ENCODE results near the gene NME1. TPM values are rescaled to one million over a fixed set of nuclear protein-coding genes. Genes with fewer than 3 reads are reported as not detected.
"Not testable (repeated sequence)": the region's sequence is repeated elsewhere in the genome, so short reads cannot be mapped to it uniquely, and the experiment has no call there.

NME1 gene
- 506 TPM for polyA plus RNA-seq (2012; ENCODE audit: insufficient read depth, insufficient read length, low read depth)

- H3K27me3 ChIP-seq = no peaks in the 10 kb centered on the region
These were observed at the start of gene NME1 for GRCh38 chr17:51153210-51154072. NME1 (plus strand) TSS chr17:51153559; CDS start chr17:51155655, 2,096 bp downstream.

GRCh38 chr17:51107778-51108177 lies 45.6 kb upstream of the NME1 start:
- TF ChIP-seq CTCF (IDR thresholded peaks at IDR 0.05; ENCODE audit: low read depth, low read length) = no peak
- DNase-seq = no peak
- Histone ChIP-seq H3K36me3 (peaks cover 3% of the 10 kb centered on the region), H3K9me3 (no peaks in the 10 kb centered on the region), H3K4me1 (no peaks in the 10 kb centered on the region), H3K27me3 (no peaks in the 10 kb centered on the region), H3K4me3 (ENCODE audit: low read depth, low read length) (no peak overlapping the region)

More at GRCh38 chr17:51153210-51154072, at the start of gene NME1:
- Histone ChIP-seq H3K4me3 (ENCODE audit: low read depth, low read length) (peak within 1 kb of the TSS; percentile 99), H3K36me3 (peaks cover 32% of the 10 kb centered on the region), H3K9me3 (no peaks in the 10 kb centered on the region), H3K4me1 (no peaks in the 10 kb centered on the region)
- TF ChIP-seq CTCF (IDR thresholded peaks at IDR 0.05; ENCODE audit: low read depth, low read length) = peak; percentile 93
- DNase-seq = peak; percentile 95

- not testable (repeated sequence) for H3K9me3 ChIP-seq; H3K4me1 ChIP-seq; H3K27me3 ChIP-seq; DNase-seq; H3K36me3 ChIP-seq; H3K4me3 ChIP-seq (ENCODE audit: low read depth, low read length)
These were observed 40.8 kb upstream of the NME1 start for GRCh38 chr17:51112303-51113222.

- Histone ChIP-seq H3K27me3 (no peaks in the 10 kb centered on the region), H3K4me3 (ENCODE audit: low read depth, low read length) (no peak overlapping the region), H3K4me1 (0 out of 2 replicates have a peak, but pooled peaks cover 4% of the 10 kb centered on the region), H3K9me3 (no peaks in the 10 kb centered on the region), H3K36me3 (0 out of 2 replicates have a peak, but pooled peaks cover 2% of the 10 kb centered on the region)
- TF ChIP-seq CTCF (IDR thresholded peaks at IDR 0.05; ENCODE audit: low read depth, low read length) = no peak
- DNase-seq = no peak
These were observed 38.2 kb upstream of the NME1 start for GRCh38 chr17:51115179-51115578.

- Histone ChIP-seq H3K4me3 (ENCODE audit: low read depth, low read length) (peak overlapping the region; percentile 93), H3K4me1 (0 out of 2 replicates have a peak, but pooled peaks cover 4% of the 10 kb centered on the region), H3K27me3 (no peaks in the 10 kb centered on the region), H3K9me3 (no peaks in the 10 kb centered on the region), H3K36me3 (0 out of 2 replicates have a peak, but pooled peaks cover 2% of the 10 kb centered on the region)
- no peak for TF ChIP-seq CTCF (IDR thresholded peaks at IDR 0.05; ENCODE audit: low read depth, low read length)
- DNase-seq = peak; percentile 49
These were observed 34.8 kb upstream of the NME1 start for GRCh38 chr17:51118330-51119195.

Data from BE2C (cell line).